HepG2 (cell line): ENCODE results near the gene MEIS3. TPM values are rescaled to one million over a fixed set of nuclear protein-coding genes. Genes with fewer than 3 reads are reported as not detected.

Source experiments
- ARNT2 ChIP-seq: sonication (generic); formaldehyde crosslinking; IDR thresholded peaks from 2 replicates; pipeline ENCODE4 v1.8.0; 2022; ENCODE audit warnings: mild to moderate bottlenecking, low read depth, missing genetic modification reagents, moderate library complexity
- CENPT ChIP-seq: sonication (generic); formaldehyde crosslinking; IDR thresholded peaks from 2 replicates; pipeline ENCODE4 v1.8.0; 2022; ENCODE audit warnings: low read depth, mild to moderate bottlenecking, moderate library complexity, missing genetic modification reagents
- DPF2 ChIP-seq: sonication (generic); formaldehyde crosslinking; IDR thresholded peaks from 2 replicates; pipeline ENCODE4 v1.4.0; 2020; ENCODE audit warnings: mild to moderate bottlenecking, low read depth, missing genetic modification reagents, borderline replicate concordance
- ETV5 ChIP-seq: IDR thresholded peaks from 2 replicates; pipeline ENCODE4 v1.6.1; 2018; ENCODE audit warnings: missing biosample characterization, missing genetic modification reagents, inconsistent platforms, borderline replicate concordance
- GRHL1 ChIP-seq: sonication (generic); formaldehyde crosslinking; conservative IDR thresholded peaks from 2 replicates; pipeline ENCODE4 v1.8.0; 2022; ENCODE audit warnings: missing genetic modification reagents
- HDAC2 ChIP-seq: sonication (generic); formaldehyde crosslinking; IDR thresholded peaks from 2 replicates; pipeline ENCODE4 v1.4.0; 2020; ENCODE audit warnings: missing genetic modification reagents
- HNRNPK ChIP-seq: fragments of 200-400 bp; formaldehyde crosslinking; IDR thresholded peaks from 2 replicates; pipeline ENCODE4 v1.6.1; 2018; ENCODE audit warnings: low read length, low read depth, moderate library complexity, mild to moderate bottlenecking; ENCODE audit not compliant: poor library complexity, severe bottlenecking
- IRF9 ChIP-seq: sonication (generic); formaldehyde crosslinking; IDR thresholded peaks from 2 replicates; pipeline ENCODE4 v1.8.0; 2022; ENCODE audit warnings: missing genetic modification reagents, mild to moderate bottlenecking, borderline replicate concordance
- MXI1 ChIP-seq: IDR thresholded peaks from 3 replicates; pipeline ENCODE4 v1.6.1; 2012; ENCODE audit warnings: low read depth, low read length, inconsistent platforms, borderline replicate concordance
- MYNN ChIP-seq: sonication (generic); formaldehyde crosslinking; IDR thresholded peaks from 2 replicates; pipeline ENCODE4 v1.4.0; 2020; ENCODE audit warnings: mild to moderate bottlenecking, low read depth, missing genetic modification reagents
- NFATC3 ChIP-seq: sonication (generic); formaldehyde crosslinking; IDR thresholded peaks from 2 replicates; pipeline ENCODE4 v1.5.1; 2020; ENCODE audit warnings: mild to moderate bottlenecking, missing genetic modification reagents
- NR2F6 ChIP-seq, 2 experiments: IDR thresholded peaks; 2 replicates each; pipeline ENCODE4 v1.6.1; 2016; ENCODE audit warnings: antibody characterized with exemption in 1 of 2, mild to moderate bottlenecking in 1 of 2
- PATZ1 ChIP-seq: sonication (generic); formaldehyde crosslinking; IDR thresholded peaks from 2 replicates; pipeline ENCODE4 v1.4.0; 2020; ENCODE audit warnings: missing genetic modification reagents
- PHF20 ChIP-seq: sonication (generic); formaldehyde crosslinking; IDR thresholded peaks from 2 replicates; pipeline ENCODE4 v1.5.0; 2020; ENCODE audit warnings: mild to moderate bottlenecking, missing genetic modification reagents
- PITX1 ChIP-seq: sonication (generic); formaldehyde crosslinking; IDR thresholded peaks from 2 replicates; pipeline ENCODE4 v1.5.1; 2020; ENCODE audit warnings: mild to moderate bottlenecking, missing genetic modification reagents
- RNF2 ChIP-seq: fragments of 450-650 bp; conservative IDR thresholded peaks from 2 replicates; pipeline ENCODE4 v1.6.1; 2016; ENCODE audit warnings: low read depth
- SMAD1 ChIP-seq: sonication (generic); formaldehyde crosslinking; IDR thresholded peaks from 2 replicates; pipeline ENCODE4 v1.4.0; 2020; ENCODE audit warnings: missing genetic modification reagents, low read depth, mild to moderate bottlenecking, borderline replicate concordance
- TSC22D2 ChIP-seq: sonication (generic); formaldehyde crosslinking; IDR thresholded peaks from 2 replicates; pipeline ENCODE4 v1.5.1; 2020; ENCODE audit warnings: missing genetic modification reagents, mild to moderate bottlenecking, borderline replicate concordance
- XRCC5 ChIP-seq: fragments of 200-400 bp; formaldehyde crosslinking; optimal IDR thresholded peaks from 2 replicates; pipeline ENCODE3; 2017; ENCODE audit warnings: mild to moderate bottlenecking, low read length
- ZBTB33 ChIP-seq: sonication (generic); formaldehyde crosslinking; IDR thresholded peaks from 2 replicates; pipeline ENCODE4 v1.4.0; 2020; ENCODE audit warnings: missing genetic modification reagents
- ZMYM4 ChIP-seq: sonication (generic); formaldehyde crosslinking; IDR thresholded peaks from 2 replicates; pipeline ENCODE4 v1.8.1; 2023; ENCODE audit warnings: mild to moderate bottlenecking, missing genetic modification reagents
- ZNF143 ChIP-seq: sonication (generic); formaldehyde crosslinking; IDR thresholded peaks from 2 replicates; pipeline ENCODE4 v1.4.0; 2020; ENCODE audit warnings: missing genetic modification reagents
- ZNF256 ChIP-seq: sonication (generic); formaldehyde crosslinking; conservative IDR thresholded peaks from 2 replicates; pipeline ENCODE4 v1.4.0; 2020; ENCODE audit warnings: missing genetic modification reagents
- polyA plus RNA-seq, 8 experiments: library from polyadenylated mRNA; depleted of rRNA in 3 of 8; stranded (reverse) in 7 of 8; unstranded in 1 of 8; fragments of >200 nt; fragmentation: Illumina TruSeq in 4 of 8; extraction: Trizol in 4 of 8; gene quantifications; 2 replicates each; pipeline versions ENCODE4 v1.2.1 to v1.2.3, GENCODE V29; 2011 to 2016; ENCODE audit warnings: low read depth in 4 of 8, missing spikeins in 1 of 8, mixed read lengths in 1 of 8; ENCODE audit not compliant: insufficient read depth in 1 of 8
- total RNA-seq, 5 experiments: library from RNA; depleted of rRNA; stranded (reverse); fragments of >200 nt; fragmentation: Illumina TruSeq; extraction: Trizol; gene quantifications; 2 replicates each; pipeline ENCODE4 v1.2.3, GENCODE V29; 2016; ENCODE audit warnings: low read depth in 1 of 5

MEIS3 gene
- total and polyA plus RNA-seq, 2 of the 13 experiments (the other 11 are each of a cell fraction or from before 2014, with no cell fraction given) = 0.09 to 0.70 TPM

GRCh38 chr19:47436712-47437401 lies 17.5 kb upstream of the MEIS3 start (continued):
- no peak for TF ChIP-seq ZBTB33 (CRISPR knock-in tag)
- no peak for TF ChIP-seq ETV5 (CRISPR knock-in tag)
- peak; percentile 48; the same call in 1 of the 2 replicates for TF ChIP-seq SMAD1 (CRISPR knock-in tag)
- TF ChIP-seq GRHL1 (CRISPR knock-in tag) = no peak
- TF ChIP-seq PITX1 (CRISPR knock-in tag) = no peak
- TF ChIP-seq ZNF256 (CRISPR knock-in tag) = no peak
- no peak for TF ChIP-seq TSC22D2 (CRISPR knock-in tag)
- TF ChIP-seq NR2F6 (IDR thresholded peaks at IDR 0.05) = no peak
- TF ChIP-seq NR2F6 (CRISPR knock-in tag; IDR thresholded peaks at IDR 0.05) = peak; percentile 41; the same call in 1 of the 2 replicates
- TF ChIP-seq IRF9 = no peak
- TF ChIP-seq HDAC2 (CRISPR knock-in tag) = no peak
- no peak for TF ChIP-seq DPF2
- TF ChIP-seq HNRNPK = no peak
- no peak for TF ChIP-seq PHF20 (CRISPR knock-in tag)
- peak; percentile 40; the same call in 1 of the 3 replicates for TF ChIP-seq MXI1
- 0 out of 2 replicates have a peak, but pooled peaks have one; percentile 29 for TF ChIP-seq ZNF143 (CRISPR knock-in tag)
- no peak for TF ChIP-seq ARNT2 (CRISPR knock-in tag)
- no peak for TF ChIP-seq RNF2
- TF ChIP-seq PATZ1 (CRISPR knock-in tag) = no peak
- TF ChIP-seq CENPT = no peak
- TF ChIP-seq XRCC5 = peak; percentile 66
- no peak for TF ChIP-seq ZMYM4 (CRISPR knock-in tag)
- peak; percentile 92; the same call in 1 of the 2 replicates for TF ChIP-seq MYNN (CRISPR knock-in tag)
- no peak for TF ChIP-seq NFATC3 (CRISPR knock-in tag)
